H1 (cell line): ENCODE measurements around the gene PARD3. TPM values are rescaled to one million over a fixed set of nuclear protein-coding genes. Genes with fewer than 3 reads are reported as not detected.

Source experiments
- ASH2L ChIP-seq: fragments of 200-600, 300-600 bp; sonication (generic); IDR thresholded peaks from one replicate; pipeline ENCODE4 v1.7.1; 2017; ENCODE audit warnings: low read length
- RAD21 ChIP-seq, 2 experiments: IDR thresholded peaks in 1 of 2; conservative IDR thresholded peaks in 1 of 2; 2 replicates each; pipeline ENCODE4 v1.6.1; 2011; ENCODE audit warnings: low read depth in 2 of 2, low read length in 2 of 2, improper control_type of control experiment in 1 of 2, inconsistent platforms in 1 of 2, mild to moderate bottlenecking in 1 of 2, moderate library complexity in 1 of 2
- SIN3A ChIP-seq, 2 experiments: IDR thresholded peaks in 1 of 2; conservative IDR thresholded peaks in 1 of 2; 2 replicates each; pipeline ENCODE4 v1.6.1; 2011 to 2012; ENCODE audit warnings: low read length in 2 of 2, improper control_type of control experiment in 1 of 2, low read depth in 1 of 2, mild to moderate bottlenecking in 1 of 2
- polyA plus RNA-seq, 7 experiments: library from polyadenylated mRNA; depleted of rRNA in 3 of 7; stranded (reverse) in 5 of 7; unstranded in 2 of 7; fragments of >200 nt in 5 of 7; fragments of 200-250 nt in 2 of 7; gene quantifications; 1 replicate in 5 of 7; 2 replicates in 1 of 7; 4 replicates in 1 of 7; pipeline versions ENCODE4 v1.2.1 to v1.2.3, GENCODE V29; 2011 to 2013; ENCODE audit warnings: missing spikeins in 2 of 7, mixed read lengths in 2 of 7
- total RNA-seq: library from RNA; stranded (reverse); fragmentation: NEBNext Ultra II Directional; extraction: Animal tissue kit (Norgen Biotek cat#: 25700); gene quantifications from 2 replicates; pipeline ENCODE4 v1.2.1, GENCODE V29; 2021
- TF ChIP-seq, protein P1 (sequence below): fragments of 300-600 bp; sonication (generic); IDR thresholded peaks from 2 replicates; pipeline ENCODE4 v1.7.1; 2012; ENCODE audit warnings: low read length, moderate library complexity, mild to moderate bottlenecking, inconsistent platforms; ENCODE audit not compliant: insufficient replicate concordance

The PARD3 gene
- total and polyA plus RNA-seq, 2 of the 8 experiments (the other 6 are each of a cell fraction or from before 2014, with no cell fraction given): 19.7 to 49.1 TPM

DNA sequence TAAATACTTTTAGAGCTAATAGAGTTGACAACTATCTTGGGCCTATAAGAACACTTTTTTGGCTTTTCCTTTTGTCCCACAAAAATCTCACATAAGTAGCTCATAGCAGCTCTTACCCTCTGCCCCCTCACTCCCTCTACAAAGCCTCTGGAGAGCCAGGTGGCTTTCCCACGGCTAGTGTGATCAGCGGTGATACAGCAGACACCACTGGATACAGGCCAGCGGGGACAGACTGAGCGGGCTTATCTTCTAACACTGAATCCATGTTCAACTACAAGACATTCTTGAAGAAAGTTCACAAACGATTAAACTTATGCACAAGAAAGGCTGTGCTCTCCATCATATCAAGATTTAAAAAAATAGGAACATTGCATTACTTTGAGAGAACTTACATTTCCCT is 377.2 kb downstream of the PARD3 start (continued):
- TF ChIP-seq, protein P1, sequence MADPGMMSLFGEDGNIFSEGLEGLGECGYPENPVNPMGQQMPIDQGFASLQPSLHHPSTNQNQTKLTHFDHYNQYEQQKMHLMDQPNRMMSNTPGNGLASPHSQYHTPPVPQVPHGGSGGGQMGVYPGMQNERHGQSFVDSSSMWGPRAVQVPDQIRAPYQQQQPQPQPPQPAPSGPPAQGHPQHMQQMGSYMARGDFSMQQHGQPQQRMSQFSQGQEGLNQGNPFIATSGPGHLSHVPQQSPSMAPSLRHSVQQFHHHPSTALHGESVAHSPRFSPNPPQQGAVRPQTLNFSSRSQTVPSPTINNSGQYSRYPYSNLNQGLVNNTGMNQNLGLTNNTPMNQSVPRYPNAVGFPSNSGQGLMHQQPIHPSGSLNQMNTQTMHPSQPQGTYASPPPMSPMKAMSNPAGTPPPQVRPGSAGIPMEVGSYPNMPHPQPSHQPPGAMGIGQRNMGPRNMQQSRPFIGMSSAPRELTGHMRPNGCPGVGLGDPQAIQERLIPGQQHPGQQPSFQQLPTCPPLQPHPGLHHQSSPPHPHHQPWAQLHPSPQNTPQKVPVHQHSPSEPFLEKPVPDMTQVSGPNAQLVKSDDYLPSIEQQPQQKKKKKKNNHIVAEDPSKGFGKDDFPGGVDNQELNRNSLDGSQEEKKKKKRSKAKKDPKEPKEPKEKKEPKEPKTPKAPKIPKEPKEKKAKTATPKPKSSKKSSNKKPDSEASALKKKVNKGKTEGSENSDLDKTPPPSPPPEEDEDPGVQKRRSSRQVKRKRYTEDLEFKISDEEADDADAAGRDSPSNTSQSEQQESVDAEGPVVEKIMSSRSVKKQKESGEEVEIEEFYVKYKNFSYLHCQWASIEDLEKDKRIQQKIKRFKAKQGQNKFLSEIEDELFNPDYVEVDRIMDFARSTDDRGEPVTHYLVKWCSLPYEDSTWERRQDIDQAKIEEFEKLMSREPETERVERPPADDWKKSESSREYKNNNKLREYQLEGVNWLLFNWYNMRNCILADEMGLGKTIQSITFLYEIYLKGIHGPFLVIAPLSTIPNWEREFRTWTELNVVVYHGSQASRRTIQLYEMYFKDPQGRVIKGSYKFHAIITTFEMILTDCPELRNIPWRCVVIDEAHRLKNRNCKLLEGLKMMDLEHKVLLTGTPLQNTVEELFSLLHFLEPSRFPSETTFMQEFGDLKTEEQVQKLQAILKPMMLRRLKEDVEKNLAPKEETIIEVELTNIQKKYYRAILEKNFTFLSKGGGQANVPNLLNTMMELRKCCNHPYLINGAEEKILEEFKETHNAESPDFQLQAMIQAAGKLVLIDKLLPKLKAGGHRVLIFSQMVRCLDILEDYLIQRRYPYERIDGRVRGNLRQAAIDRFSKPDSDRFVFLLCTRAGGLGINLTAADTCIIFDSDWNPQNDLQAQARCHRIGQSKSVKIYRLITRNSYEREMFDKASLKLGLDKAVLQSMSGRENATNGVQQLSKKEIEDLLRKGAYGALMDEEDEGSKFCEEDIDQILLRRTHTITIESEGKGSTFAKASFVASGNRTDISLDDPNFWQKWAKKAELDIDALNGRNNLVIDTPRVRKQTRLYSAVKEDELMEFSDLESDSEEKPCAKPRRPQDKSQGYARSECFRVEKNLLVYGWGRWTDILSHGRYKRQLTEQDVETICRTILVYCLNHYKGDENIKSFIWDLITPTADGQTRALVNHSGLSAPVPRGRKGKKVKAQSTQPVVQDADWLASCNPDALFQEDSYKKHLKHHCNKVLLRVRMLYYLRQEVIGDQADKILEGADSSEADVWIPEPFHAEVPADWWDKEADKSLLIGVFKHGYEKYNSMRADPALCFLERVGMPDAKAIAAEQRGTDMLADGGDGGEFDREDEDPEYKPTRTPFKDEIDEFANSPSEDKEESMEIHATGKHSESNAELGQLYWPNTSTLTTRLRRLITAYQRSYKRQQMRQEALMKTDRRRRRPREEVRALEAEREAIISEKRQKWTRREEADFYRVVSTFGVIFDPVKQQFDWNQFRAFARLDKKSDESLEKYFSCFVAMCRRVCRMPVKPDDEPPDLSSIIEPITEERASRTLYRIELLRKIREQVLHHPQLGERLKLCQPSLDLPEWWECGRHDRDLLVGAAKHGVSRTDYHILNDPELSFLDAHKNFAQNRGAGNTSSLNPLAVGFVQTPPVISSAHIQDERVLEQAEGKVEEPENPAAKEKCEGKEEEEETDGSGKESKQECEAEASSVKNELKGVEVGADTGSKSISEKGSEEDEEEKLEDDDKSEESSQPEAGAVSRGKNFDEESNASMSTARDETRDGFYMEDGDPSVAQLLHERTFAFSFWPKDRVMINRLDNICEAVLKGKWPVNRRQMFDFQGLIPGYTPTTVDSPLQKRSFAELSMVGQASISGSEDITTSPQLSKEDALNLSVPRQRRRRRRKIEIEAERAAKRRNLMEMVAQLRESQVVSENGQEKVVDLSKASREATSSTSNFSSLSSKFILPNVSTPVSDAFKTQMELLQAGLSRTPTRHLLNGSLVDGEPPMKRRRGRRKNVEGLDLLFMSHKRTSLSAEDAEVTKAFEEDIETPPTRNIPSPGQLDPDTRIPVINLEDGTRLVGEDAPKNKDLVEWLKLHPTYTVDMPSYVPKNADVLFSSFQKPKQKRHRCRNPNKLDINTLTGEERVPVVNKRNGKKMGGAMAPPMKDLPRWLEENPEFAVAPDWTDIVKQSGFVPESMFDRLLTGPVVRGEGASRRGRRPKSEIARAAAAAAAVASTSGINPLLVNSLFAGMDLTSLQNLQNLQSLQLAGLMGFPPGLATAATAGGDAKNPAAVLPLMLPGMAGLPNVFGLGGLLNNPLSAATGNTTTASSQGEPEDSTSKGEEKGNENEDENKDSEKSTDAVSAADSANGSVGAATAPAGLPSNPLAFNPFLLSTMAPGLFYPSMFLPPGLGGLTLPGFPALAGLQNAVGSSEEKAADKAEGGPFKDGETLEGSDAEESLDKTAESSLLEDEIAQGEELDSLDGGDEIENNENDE: no peak
- TF ChIP-seq SIN3A (conservative IDR thresholded peaks at IDR 0.05 in 1 of 2, IDR thresholded peaks at IDR 0.05 in 1 of 2; ENCODE audit: low read depth in 1 of 2, low read length in 2 of 2): no peak
- TF ChIP-seq ASH2L: no peak
- TF ChIP-seq RAD21 (IDR thresholded peaks at IDR 0.05 in 1 of 2, conservative IDR thresholded peaks at IDR 0.05 in 1 of 2; ENCODE audit: low read depth in 2 of 2, low read length in 2 of 2): no peak
